COR-L47 (cell line): ENCODE measurements around the gene UNC5C.

Experiments
- DNase-seq: peaks from one replicate; lab custom pipeline; 2025; lab: John Stamatoyannopoulos, UW

The UNC5C gene

GRCh38 chr4:95522682-95523530 lies 25.9 kb downstream of the UNC5C start:
- DNase-seq = no peak

- no peak for DNase-seq
Observed at GRCh38 chr4:95517576-95518345, 31.0 kb downstream of the UNC5C start.

GRCh38 chr4:95516528-95517017 lies 32.2 kb downstream of the UNC5C start:
- DNase-seq = no peak

GRCh38 chr4:95515589-95515988 lies 33.2 kb downstream of the UNC5C start:
- DNase-seq = no peak

- no peak for DNase-seq
Observed at GRCh38 chr4:95513022-95513421, 35.8 kb downstream of the UNC5C start.

- DNase-seq = no peak
Observed at GRCh38 chr4:95511477-95511876, 37.3 kb downstream of the UNC5C start.

- DNase-seq = no peak
Observed at GRCh38 chr4:95510877-95511276, 37.9 kb downstream of the UNC5C start.

- peak; percentile 16 for DNase-seq
Observed at GRCh38 chr4:95510145-95510544, 38.6 kb downstream of the UNC5C start.

- no peak for DNase-seq
Observed at GRCh38 chr4:95508421-95508820, 40.4 kb downstream of the UNC5C start.

- DNase-seq = no peak
Observed at GRCh38 chr4:95507561-95507960, 41.2 kb downstream of the UNC5C start.

GRCh38 chr4:95507147-95507546 lies 41.6 kb downstream of the UNC5C start:
- DNase-seq = no peak

GRCh38 chr4:95506264-95506663 lies 42.5 kb downstream of the UNC5C start:
- DNase-seq = no peak

GRCh38 chr4:95505799-95506198 lies 43.0 kb downstream of the UNC5C start:
- no peak for DNase-seq

GRCh38 chr4:95505151-95505550 lies 43.6 kb downstream of the UNC5C start:
- no peak for DNase-seq

- no peak for DNase-seq
Observed at GRCh38 chr4:95504501-95504900, 44.3 kb downstream of the UNC5C start.

- DNase-seq = no peak
Observed at GRCh38 chr4:95500361-95500760, 48.4 kb downstream of the UNC5C start.

- no peak for DNase-seq
Observed at GRCh38 chr4:95499291-95499696, 49.5 kb downstream of the UNC5C start.

GRCh38 chr4:95494186-95494585 lies 54.6 kb downstream of the UNC5C start:
- DNase-seq = no peak

GRCh38 chr4:95478679-95479078 lies 70.1 kb downstream of the UNC5C start:
- DNase-seq = no peak

GRCh38 chr4:95476121-95476520 lies 72.7 kb downstream of the UNC5C start:
- no peak for DNase-seq

GRCh38 chr4:95472534-95472933 lies 76.2 kb downstream of the UNC5C start:
- no peak for DNase-seq

- no peak for DNase-seq
Observed at GRCh38 chr4:95470622-95471021, 78.2 kb downstream of the UNC5C start.

GRCh38 chr4:95469617-95470016 lies 79.2 kb downstream of the UNC5C start:
- DNase-seq = no peak
